Motor neuron (in vitro differentiated cells): ENCODE measurements around the gene RTN4RL1. TPM values are rescaled to one million over a fixed set of nuclear protein-coding genes. Genes with fewer than 3 reads are reported as not detected.

ENCODE experiments used
- ATAC-seq, 8 experiments: fragments of 200-7000 bp; cut with Tn5 transposase; replicated peaks in 6 of 8; 2 replicates each; pipeline ENCODE4 v1.8.0; 2021; ENCODE audit warnings: mild to moderate bottlenecking in 8 of 8, moderate library complexity in 8 of 8
- H3K27ac ChIP-seq, 2 donors: fragments of 250-450 bp; sonication (Bioruptor Pico); 2 replicates each; pipeline ENCODE4 v1.9.0; 2021; ENCODE audit warnings: antibody characterized with exemption in 2 of 2, mild to moderate bottlenecking in 2 of 2, moderate library complexity in 1 of 2
- H3K4me1 ChIP-seq, 2 donors: fragments of 250-450 bp; sonication (Bioruptor Pico); replicated peaks in 1 of 2; 2 replicates each; pipeline ENCODE4 v1.6.1; 2021; ENCODE audit warnings: antibody characterized with exemption in 2 of 2, mild to moderate bottlenecking in 2 of 2, moderate library complexity in 1 of 2
- H3K4me3 ChIP-seq, 5 donors: fragments of 250-450 bp; sonication (Bioruptor Pico); 2 replicates each; pipeline ENCODE4 v1.9.0; 2021; ENCODE audit warnings: antibody characterized with exemption in 5 of 5, mild to moderate bottlenecking in 5 of 5, moderate library complexity in 4 of 5
- WGBS, 10 experiments: fragments of 450-650 bp; shearing (Covaris generic); methylation state at CpG; one replicate each; pipeline ENCODE4 v1.0.0; 2022; 5-methylcytosine and 5-hydroxymethylcytosine counted together
- in situ Hi-C, 9 experiments: fragments of 400-800 bp; cut with MboI; loops; one replicate each; pipeline ENCODE4 v1.15.0; 2021; ENCODE audit warnings: low sequenced_read_pairs in 9 of 9, low pct_unique_long_range_greater_than_20kb in 2 of 9; ENCODE audit not compliant: unreplicated experiment in 9 of 9
- total RNA-seq, 8 experiments: library from RNA; unstranded; fragments of 300-600 nt; gene quantifications; 2 replicates each; pipeline versions ENCODE4 v1.2.3 to v1.2.4, GENCODE V29; 2022

RTN4RL1 gene
- total RNA-seq, 8 experiments from 2014 or later, result 0.41 to 3.6 (median 1.6) TPM

DNA sequence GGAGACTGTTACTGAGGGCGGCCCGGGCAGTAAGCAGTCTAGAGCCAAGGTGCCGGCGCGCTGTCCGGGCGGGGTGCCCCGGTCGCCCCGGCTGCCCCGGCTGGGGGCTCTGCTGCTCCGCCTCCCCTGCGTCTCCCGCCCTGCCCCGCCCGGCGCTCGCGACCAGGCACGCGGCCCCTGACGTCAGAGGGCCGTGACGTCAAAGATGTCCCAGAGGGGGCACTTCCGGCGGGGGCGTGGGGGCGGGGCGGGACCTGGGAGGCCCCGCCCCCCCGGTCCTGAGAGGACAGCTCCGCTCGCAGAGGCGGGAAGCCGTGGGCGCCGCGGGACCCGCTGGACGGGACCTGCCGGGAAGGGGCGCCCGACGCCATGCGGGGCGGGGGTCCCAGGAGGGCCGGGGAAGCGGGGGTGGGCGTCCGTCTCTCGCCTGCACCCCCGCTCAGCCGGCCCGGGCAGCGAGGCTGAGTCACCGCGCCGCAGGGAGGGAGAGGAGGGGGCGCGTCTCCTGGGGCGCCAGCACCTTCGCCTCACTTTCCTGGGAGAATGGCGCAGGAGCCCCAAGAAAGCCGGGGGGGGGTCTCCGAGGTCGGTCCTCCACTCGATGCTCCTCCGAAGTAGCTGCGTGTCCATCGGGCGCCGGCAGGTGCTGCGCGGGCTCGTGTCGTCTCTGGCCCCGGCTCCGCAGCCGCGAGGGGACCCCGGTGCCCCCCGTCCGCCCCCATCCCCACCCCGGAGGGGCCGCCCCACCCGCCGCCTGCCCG, 25.3 kb upstream of the RTN4RL1 start:
- no CpG with 5 or more reads among the region's 88 CpGs for WGBS, 10 experiments
- peak; percentile 4 to 58 (median 36) for ATAC-seq
- in situ Hi-C loops, result loop anchor here in 5 of 9 experiments (10.0 to 25.0 kb wide), 2 partner anchors 187 to 194 kb away; no protein-coding TSS in a partner anchor
- Histone ChIP-seq H3K4me3 (peak overlapping the region; percentile 46 to 88 (median 51)), H3K4me1 (peaks cover 7 to 13% of the 10 kb centered on the region in 2 donors), H3K27ac (peak overlapping the region; percentile 76 to 85)

DNA sequence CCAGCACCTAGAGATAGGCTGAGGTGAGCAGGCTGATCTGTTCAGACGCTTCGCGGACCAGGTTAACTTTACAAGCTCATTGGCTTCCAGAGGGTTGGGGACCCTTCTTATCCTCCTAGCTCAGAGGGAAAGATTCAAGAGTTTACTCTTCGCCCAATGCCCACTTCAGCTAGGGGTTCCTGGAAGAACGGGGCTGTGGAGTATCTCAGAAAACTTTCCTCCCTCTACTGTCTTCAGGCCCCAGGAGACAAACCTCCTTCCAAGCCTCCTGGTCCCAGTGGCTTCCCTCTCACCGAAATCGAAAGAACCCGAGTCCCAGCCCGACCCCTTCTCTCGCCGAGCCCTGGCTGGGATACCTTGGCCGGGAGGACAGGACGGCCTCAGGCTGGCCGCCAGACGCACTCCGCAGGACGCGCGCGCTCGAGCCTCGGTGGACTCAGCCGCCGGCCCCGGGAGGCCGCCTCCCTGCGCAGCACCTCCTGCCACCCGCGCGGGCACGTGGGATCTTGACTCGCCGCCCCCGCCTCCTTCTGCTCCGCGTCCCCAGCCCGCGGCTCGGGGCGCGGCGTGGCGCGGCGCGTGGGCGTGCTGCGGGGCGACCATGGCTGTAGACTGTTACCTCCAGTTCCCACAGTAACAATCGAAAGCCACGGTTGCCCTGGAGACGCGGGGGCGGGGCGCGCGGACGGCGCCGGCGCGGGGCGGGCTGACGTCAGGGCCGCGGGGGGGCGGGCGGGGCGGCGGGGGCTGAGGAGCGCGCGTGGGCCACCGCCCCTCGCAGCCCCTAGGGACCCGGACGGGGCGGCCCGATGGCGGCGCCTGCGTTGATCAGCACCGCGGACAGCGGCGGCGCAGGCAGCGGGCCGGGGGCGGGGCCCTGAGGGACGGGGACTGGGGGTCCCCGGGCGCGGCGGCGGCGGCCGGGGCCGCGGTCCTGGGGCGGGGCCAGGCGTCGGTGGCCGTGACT, 24.5 kb upstream of the RTN4RL1 start:
- 0 to 20% (median 6%) methylated on average over 1 to 7 of the region's 104 CpGs; no CpG with 5 or more reads in 6 of the 10 experiments for WGBS, 10 experiments
- peak; percentile 44 to 71 (median 64) for ATAC-seq
- H3K4me3 ChIP-seq, result peak overlapping the region; percentile 46 to 88 (median 51)
- in situ Hi-C loops, result loop anchor here in 8 of 9 experiments (10.0 to 25.0 kb wide), 4 partner anchors 137 to 337 kb away; partner anchors contain the start of genes TLCD2 (in 4 of the 8) and WDR81 (in 4 of the 8)
- peaks cover 7 to 10% of the 10 kb centered on the region in 2 donors for H3K4me1 ChIP-seq
- H3K27ac ChIP-seq, result peak overlapping the region; percentile 76 to 85

DNA sequence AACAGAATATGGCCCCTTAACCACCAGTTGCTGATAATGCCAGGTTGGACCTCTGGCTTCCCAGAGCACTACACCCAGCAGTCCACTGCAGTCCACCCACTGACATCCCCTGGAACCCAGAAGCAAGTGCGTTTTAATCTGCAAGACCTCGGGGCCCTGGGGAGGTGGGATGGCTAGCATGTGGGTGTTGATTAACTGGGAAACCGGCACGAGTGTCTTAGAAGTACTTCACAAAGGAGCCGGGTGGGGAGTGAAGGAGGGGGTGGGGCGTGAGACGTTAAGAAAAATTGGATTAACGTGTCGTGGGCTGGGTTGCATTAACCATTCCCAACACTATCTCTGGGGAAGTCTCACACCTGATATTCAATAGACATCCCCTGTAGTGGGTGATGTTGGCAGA, 23.7 kb upstream of the RTN4RL1 start:
- in situ Hi-C loops, result loop anchor here in 6 of 9 experiments (25.0 kb wide), 2 partner anchors 137 to 337 kb away; partner anchors contain the start of genes TLCD2 (in 4 of the 6) and WDR81 (in 4 of the 6)
- peak overlapping the region; percentile 46 to 88 (median 51) for H3K4me3 ChIP-seq
- no peak overlapping the region for H3K27ac ChIP-seq
- peaks cover 7 to 8% of the 10 kb centered on the region in 2 donors for H3K4me1 ChIP-seq
- 0 to 20% methylated on average over 1 to 2 of the region's 9 CpGs; no CpG with 5 or more reads in 8 of the 10 experiments for WGBS, 10 experiments
- ATAC-seq, result no peak

DNA sequence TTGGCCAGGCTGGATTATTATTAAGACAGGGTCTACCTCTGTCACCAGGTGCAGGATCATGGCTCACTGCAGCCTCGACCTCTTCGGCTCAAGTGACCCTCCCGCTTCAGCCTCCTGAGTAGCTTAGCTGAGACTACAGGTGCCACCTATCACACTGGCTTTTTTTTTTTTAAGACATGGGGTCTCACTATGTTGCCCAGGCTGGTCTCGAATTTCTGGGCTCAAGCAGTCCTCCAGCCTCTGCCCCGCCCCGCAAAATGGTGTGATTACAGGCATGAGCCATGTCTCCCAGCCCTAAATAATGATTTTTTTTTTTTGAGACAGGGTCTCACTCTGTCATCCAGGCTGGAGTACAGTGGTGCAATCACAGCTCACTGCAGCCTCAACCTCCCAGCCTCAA, 22.5 kb upstream of the RTN4RL1 start:
- WGBS, 10 experiments, result 60 to 93% (median 83%) methylated on average over 2 to 6 of the region's 6 CpGs; no CpG with 5 or more reads in 3 of the 10 experiments
- in situ Hi-C loops, result loop anchor here in 6 of 9 experiments (25.0 kb wide), 2 partner anchors 135 to 335 kb away; partner anchors contain the start of genes TLCD2 (in 4 of the 6) and WDR81 (in 4 of the 6)
- H3K27ac ChIP-seq, result no peak overlapping the region
- no peak for ATAC-seq
- H3K4me3 ChIP-seq, result no peak overlapping the region
- peaks cover 14 to 17% of the 10 kb centered on the region in 2 donors for H3K4me1 ChIP-seq

DNA sequence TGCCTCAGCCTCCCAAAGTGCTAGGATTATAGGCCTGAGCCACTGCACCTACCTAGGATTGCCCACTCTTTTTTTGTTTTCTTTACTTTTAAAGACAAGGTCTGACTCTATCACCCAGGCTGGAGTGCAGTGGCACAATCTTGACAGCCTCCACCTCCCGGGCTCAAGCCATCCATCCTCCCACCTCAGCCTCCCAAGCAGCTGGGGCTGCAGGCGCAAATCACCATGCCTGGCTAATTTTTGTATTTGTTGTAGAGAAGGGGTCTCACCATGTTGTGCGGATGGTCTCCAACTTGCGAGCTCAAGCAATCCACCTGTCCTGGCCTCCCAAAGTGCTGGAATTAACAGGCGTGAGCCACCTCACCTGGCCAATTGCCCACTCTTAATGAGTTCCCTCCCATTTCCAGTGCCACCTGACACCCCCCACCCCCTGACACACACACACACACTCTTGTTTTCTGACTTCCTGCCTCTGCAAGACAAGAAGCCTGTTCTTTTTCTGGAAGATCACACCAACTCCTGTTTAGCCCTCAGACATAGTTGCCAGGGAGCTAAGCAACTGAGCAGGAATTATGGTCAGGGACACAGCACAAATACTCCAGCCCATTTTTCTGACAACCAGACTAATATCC, 19.2 kb upstream of the RTN4RL1 start:
- Histone ChIP-seq H3K4me1 (peaks cover 19 to 25% of the 10 kb centered on the region in 2 donors), H3K27ac (no peak overlapping the region), H3K4me3 (no peak overlapping the region)
- in situ Hi-C loops, result loop anchor here in 6 of 9 experiments (25.0 kb wide), 2 partner anchors 132 to 332 kb away; partner anchors contain the start of genes TLCD2 (in 4 of the 6) and WDR81 (in 4 of the 6)
- 80 to 100% (median 97%) methylated on average over 1 to 3 of the region's 5 CpGs; no CpG with 5 or more reads in 5 of the 10 experiments for WGBS, 10 experiments
- ATAC-seq, result no peak

DNA sequence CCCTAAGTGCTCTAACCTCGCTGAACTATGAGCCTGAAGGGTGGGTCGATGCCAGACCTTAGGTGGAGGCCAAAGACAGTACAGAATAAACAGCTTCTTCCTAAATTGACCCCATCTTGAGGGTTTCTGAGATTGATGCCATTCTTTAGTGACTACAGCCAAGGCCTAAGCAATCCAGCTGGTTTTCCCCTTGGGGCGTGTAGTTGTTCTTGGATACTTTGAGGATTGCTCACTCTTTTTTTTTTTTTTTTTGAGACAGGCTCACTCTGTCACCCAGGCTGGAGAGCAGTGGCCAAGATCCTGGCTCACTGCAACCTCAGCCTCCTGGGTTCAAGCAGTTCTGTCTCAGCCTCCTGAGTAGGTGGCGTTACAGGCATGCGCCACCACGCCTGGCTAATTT, 18.7 kb upstream of the RTN4RL1 start:
- WGBS, 10 experiments, result 50 to 100% (median 100%) methylated on average over 1 to 6 of the region's 6 CpGs; no CpG with 5 or more reads in 1 of the 10 experiments
- no peak overlapping the region for H3K27ac ChIP-seq
- in situ Hi-C loops, result loop anchor here in 6 of 9 experiments (25.0 kb wide), 2 partner anchors 131 to 331 kb away; partner anchors contain the start of genes TLCD2 (in 4 of the 6) and WDR81 (in 4 of the 6)
- ATAC-seq, result no peak
- H3K4me1 ChIP-seq, result peaks cover 14 to 22% of the 10 kb centered on the region in 2 donors
- no peak overlapping the region for H3K4me3 ChIP-seq

DNA sequence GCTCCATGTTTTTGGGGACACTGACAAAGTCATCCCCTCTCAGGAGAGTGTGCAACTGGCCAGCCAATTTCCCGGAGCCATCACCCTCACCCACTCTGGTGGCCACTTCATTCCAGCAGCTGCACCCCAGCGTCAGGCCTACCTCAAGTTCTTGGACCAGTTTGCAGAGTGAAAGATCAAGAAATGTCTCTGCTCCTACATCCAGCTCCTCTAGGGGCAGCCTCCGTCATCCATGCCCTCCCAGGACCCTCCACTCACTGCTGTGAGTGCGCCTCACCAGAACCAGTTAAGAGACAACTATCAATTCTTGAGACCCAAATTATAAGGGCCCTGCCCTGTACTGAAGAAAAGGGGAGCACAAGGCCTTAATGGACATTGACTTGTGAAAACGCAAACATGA, 17.8 kb upstream of the RTN4RL1 start:
- ATAC-seq, result no peak
- in situ Hi-C loops, result loop anchor here in 6 of 9 experiments (25.0 kb wide), 2 partner anchors 131 to 331 kb away; partner anchors contain the start of genes TLCD2 (in 4 of the 6) and WDR81 (in 4 of the 6)
- 70 to 100% (median 97%) methylated on average over 1 to 4 of the region's 5 CpGs; no CpG with 5 or more reads in 4 of the 10 experiments for WGBS, 10 experiments
- H3K4me1 ChIP-seq, result peaks cover 11 to 18% of the 10 kb centered on the region in 2 donors
- peak overlapping the region; percentile 59 to 80 (median 74) for H3K4me3 ChIP-seq
- H3K27ac ChIP-seq, result peak overlapping the region; percentile 91 to 94

DNA sequence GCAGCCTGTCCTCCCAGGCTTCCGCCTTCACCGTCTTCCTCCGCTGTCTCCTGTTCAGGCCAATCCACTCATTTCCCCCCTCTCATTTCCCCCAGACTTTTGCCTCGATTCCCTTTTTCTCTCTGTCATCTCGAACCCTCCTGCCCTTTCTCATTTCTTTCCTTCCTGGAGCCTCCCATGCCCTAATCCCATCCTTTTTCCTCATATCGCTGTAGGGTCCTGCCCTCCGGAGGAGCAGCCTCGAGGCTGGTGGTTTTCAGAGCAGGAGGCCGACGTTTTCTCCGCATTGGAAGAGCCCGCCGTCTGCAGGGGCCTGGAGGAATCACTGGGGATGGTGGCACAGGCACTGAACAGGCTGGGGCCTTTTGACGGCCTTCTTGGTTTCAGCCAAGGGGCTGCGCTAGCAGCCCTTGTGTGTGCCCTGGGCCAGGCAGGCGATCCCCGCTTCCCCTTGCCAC, 17.3 kb upstream of the RTN4RL1 start:
- WGBS, 10 experiments, result 0 to 21% (median 1%) methylated on average over 1 to 13 of the region's 17 CpGs
- Histone ChIP-seq H3K27ac (peak overlapping the region; percentile 91 to 94), H3K4me1 (peaks cover 11 to 18% of the 10 kb centered on the region in 2 donors), H3K4me3 (peak overlapping the region; percentile 59 to 80 (median 74))
- ATAC-seq, result peak; percentile 3 to 13 (median 9)
- in situ Hi-C loops, result loop anchor here in 6 of 9 experiments (25.0 kb wide), 2 partner anchors 130 to 330 kb away; partner anchors contain the start of genes TLCD2 (in 4 of the 6) and WDR81 (in 4 of the 6)

DNA sequence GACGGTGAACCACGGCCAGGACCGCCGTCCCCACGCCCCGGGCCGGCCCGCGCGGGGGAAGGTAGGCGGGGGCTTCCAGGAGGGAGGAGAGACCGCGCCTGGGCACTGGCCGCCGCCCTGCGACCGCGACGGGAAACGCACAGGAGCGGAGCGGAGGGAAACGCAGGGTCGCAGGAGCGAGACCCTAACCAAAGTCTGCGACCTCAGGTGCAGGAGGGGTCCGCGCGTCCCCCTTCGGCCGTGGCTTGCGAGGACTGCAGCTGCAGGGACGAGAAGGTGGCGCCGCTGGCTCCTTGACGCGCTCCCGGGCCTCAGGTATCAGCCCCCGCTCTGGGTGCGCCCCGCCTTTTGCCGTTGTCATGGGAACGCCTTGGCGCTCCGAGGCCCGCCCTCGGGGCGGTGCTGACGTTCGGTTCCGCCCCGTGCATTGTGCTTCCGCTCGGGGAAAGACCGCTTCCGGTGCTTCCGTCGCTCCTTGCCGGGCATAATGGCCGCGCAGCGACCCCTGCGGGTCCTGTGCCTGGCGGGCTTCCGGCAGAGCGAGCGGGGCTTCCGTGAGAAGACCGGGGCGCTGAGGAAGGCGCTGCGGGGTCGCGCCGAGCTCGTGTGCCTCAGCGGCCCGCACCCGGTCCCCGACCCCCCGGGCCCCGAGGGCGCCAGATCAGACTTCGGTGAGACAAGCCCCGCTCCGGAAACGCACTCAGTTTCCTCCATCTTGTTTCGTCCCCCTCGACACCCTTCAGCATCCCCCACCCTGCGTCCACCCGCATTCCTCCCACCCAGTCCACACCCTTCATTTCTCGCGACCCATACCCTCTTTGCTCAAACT, 16.6 kb upstream of the RTN4RL1 start, which contains the start of gene OVCA2:
TSS of gene OVCA2 (plus strand) at position 462 of the 829 bp plus-strand sequence. CDS start at position 488, 26 bp downstream.
- in situ Hi-C loops, result loop anchor here in 6 of 9 experiments (25.0 kb wide), 2 partner anchors 129 to 329 kb away; partner anchors contain the start of genes TLCD2 (in 4 of the 6) and WDR81 (in 4 of the 6)
- WGBS, 10 experiments, result 0 to 7% (median 0%) methylated on average over 1 to 23 of the region's 93 CpGs; no CpG with 5 or more reads in 3 of the 10 experiments
- Histone ChIP-seq H3K4me1 (peaks cover 11 to 23% of the 10 kb centered on the region in 2 donors), H3K27ac (peak within 1 kb of the TSS; percentile 91 to 94), H3K4me3 (peak within 1 kb of the TSS; percentile 59 to 80 (median 74))
- ATAC-seq, result peak; percentile 80 to 91 (median 87)

DNA sequence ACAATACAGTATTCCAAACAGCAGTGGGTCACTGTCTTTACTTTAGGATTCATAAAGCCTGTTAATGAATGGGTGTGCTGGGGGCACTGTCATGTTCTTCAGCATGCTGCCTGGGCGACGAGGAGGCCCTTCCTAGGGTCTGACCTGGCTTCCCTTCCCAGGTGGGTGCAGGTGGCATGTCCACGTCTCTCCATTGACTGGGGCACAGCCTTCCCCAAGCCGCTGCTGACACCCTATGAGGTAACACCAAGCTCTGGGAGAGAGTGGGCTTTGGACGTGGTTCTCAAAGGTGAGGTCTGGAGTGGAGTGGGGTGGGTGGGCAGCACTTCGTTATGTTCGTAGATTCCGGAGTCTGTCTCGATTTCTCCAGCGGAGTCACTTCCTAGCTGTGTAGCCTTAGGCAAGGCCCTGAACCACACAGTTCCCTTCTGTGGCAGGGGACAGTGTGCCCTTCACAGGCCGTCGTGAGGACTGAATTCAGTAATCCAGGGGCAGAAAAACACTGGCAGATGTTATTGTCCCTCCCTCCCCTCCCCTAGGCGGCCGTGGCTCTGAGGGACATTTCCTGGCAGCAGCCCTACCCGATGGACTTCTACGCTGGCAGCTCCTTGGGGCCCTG, 15.9 kb upstream of the RTN4RL1 start:
- peaks cover 11 to 23% of the 10 kb centered on the region in 2 donors for H3K4me1 ChIP-seq
- ATAC-seq, result no peak
- H3K27ac ChIP-seq, result peak overlapping the region; percentile 91 to 94
- H3K4me3 ChIP-seq, result peak overlapping the region; percentile 59 to 80 (median 74)
- in situ Hi-C loops, result loop anchor here in 6 of 9 experiments (25.0 kb wide), 2 partner anchors 129 to 329 kb away; partner anchors contain the start of genes TLCD2 (in 4 of the 6) and WDR81 (in 4 of the 6)
- 0 to 100% (median 88%) methylated on average over 1 to 4 of the region's 16 CpGs; no CpG with 5 or more reads in 6 of the 10 experiments for WGBS, 10 experiments
